ENCODE results near the gene UQCRC1.

Gene UQCRC1

GRCh38 chr3:48644898-48645760, 35.7 kb upstream of the UQCRC1 start:
- no peaks in the 10 kb centered on the region for H3K27me3 ChIP-seq (ENCODE audit: low read depth, low read length)
- no peak overlapping the region for H3K27ac ChIP-seq (ENCODE audit: low read length)
- no peaks in the 10 kb centered on the region for H3K9me3 ChIP-seq (ENCODE audit: control insufficient read depth in 1 of 2, low read length in 2 of 2)
- no peaks in the 10 kb centered on the region for H3K36me3 ChIP-seq (ENCODE audit: control insufficient read depth in 1 of 2, insufficient read depth in 2 of 2, low read length in 2 of 2)
- no peaks in the 10 kb centered on the region for H3K4me1 ChIP-seq (ENCODE audit: control insufficient read depth in 1 of 2, insufficient read depth in 2 of 2, low read length in 2 of 2)
- no peak overlapping the region for H3K4me3 ChIP-seq (ENCODE audit: low read depth in 1 of 2, low read length in 2 of 2)

- Histone ChIP-seq H3K9me3 (ENCODE audit: control insufficient read depth in 1 of 2, low read length in 2 of 2) (no peaks in the 10 kb centered on the region), H3K36me3 (ENCODE audit: control insufficient read depth in 1 of 2, insufficient read depth in 2 of 2, low read length in 2 of 2) (no peaks in the 10 kb centered on the region), H3K27me3 (ENCODE audit: low read depth, low read length) (no peaks in the 10 kb centered on the region), H3K27ac (ENCODE audit: low read length) (no peak overlapping the region), H3K4me1 (ENCODE audit: control insufficient read depth in 1 of 2, insufficient read depth in 2 of 2, low read length in 2 of 2) (no peaks in the 10 kb centered on the region), H3K4me3 (ENCODE audit: low read depth in 1 of 2, low read length in 2 of 2) (no peak overlapping the region)
Measured at GRCh38 chr3:48642605-48643004, 33.2 kb upstream of the UQCRC1 start.

- H3K36me3 ChIP-seq (ENCODE audit: control insufficient read depth in 1 of 2, insufficient read depth in 2 of 2, low read length in 2 of 2) = no peaks in the 10 kb centered on the region
- H3K4me1 ChIP-seq (ENCODE audit: control insufficient read depth in 1 of 2, insufficient read depth in 2 of 2, low read length in 2 of 2) = peaks cover 0 to 1% of the 10 kb centered on the region in 2 donors
- H3K27me3 ChIP-seq (ENCODE audit: low read depth, low read length) = no peaks in the 10 kb centered on the region
- no peak overlapping the region for H3K4me3 ChIP-seq (ENCODE audit: low read depth in 1 of 2, low read length in 2 of 2)
- H3K9me3 ChIP-seq (ENCODE audit: control insufficient read depth in 1 of 2, low read length in 2 of 2) = no peaks in the 10 kb centered on the region
- H3K27ac ChIP-seq (ENCODE audit: low read length) = no peak overlapping the region
Measured at GRCh38 chr3:48641396-48641795, 31.9 kb upstream of the UQCRC1 start.

GRCh38 chr3:48639944-48640606, 30.6 kb upstream of the UQCRC1 start:
- no peak overlapping the region for H3K27ac ChIP-seq (ENCODE audit: low read length)
- no peak overlapping the region for H3K4me3 ChIP-seq (ENCODE audit: low read depth in 1 of 2, low read length in 2 of 2)
- H3K36me3 ChIP-seq (ENCODE audit: control insufficient read depth in 1 of 2, insufficient read depth in 2 of 2, low read length in 2 of 2) = no peaks in the 10 kb centered on the region
- peaks cover 4 to 8% of the 10 kb centered on the region in 2 donors for H3K4me1 ChIP-seq (ENCODE audit: control insufficient read depth in 1 of 2, insufficient read depth in 2 of 2, low read length in 2 of 2)
- H3K27me3 ChIP-seq (ENCODE audit: low read depth, low read length) = no peaks in the 10 kb centered on the region
- no peaks in the 10 kb centered on the region for H3K9me3 ChIP-seq (ENCODE audit: control insufficient read depth in 1 of 2, low read length in 2 of 2)

- Histone ChIP-seq H3K27me3 (ENCODE audit: low read depth, low read length) (no peaks in the 10 kb centered on the region), H3K27ac (ENCODE audit: low read length) (no peak overlapping the region), H3K4me1 (ENCODE audit: control insufficient read depth in 1 of 2, insufficient read depth in 2 of 2, low read length in 2 of 2) (peaks cover 4 to 23% of the 10 kb centered on the region in 2 donors), H3K36me3 (ENCODE audit: control insufficient read depth in 1 of 2, insufficient read depth in 2 of 2, low read length in 2 of 2) (peaks cover 0 to 8% of the 10 kb centered on the region in 2 donors), H3K9me3 (ENCODE audit: control insufficient read depth in 1 of 2, low read length in 2 of 2) (no peaks in the 10 kb centered on the region), H3K4me3 (ENCODE audit: low read depth in 1 of 2, low read length in 2 of 2) (no peak overlapping the region)
Measured at GRCh38 chr3:48637305-48637704, 27.9 kb upstream of the UQCRC1 start.

- Histone ChIP-seq H3K36me3 (ENCODE audit: control insufficient read depth in 1 of 2, insufficient read depth in 2 of 2, low read length in 2 of 2) (peaks cover 0 to 19% of the 10 kb centered on the region in 2 donors), H3K4me1 (ENCODE audit: control insufficient read depth in 1 of 2, insufficient read depth in 2 of 2, low read length in 2 of 2) (peaks cover 4 to 23% of the 10 kb centered on the region in 2 donors), H3K4me3 (ENCODE audit: low read depth in 1 of 2, low read length in 2 of 2) (peak overlapping the region; percentile 78 to 95), H3K27ac (ENCODE audit: low read length) (peak overlapping the region; percentile 51), H3K9me3 (ENCODE audit: control insufficient read depth in 1 of 2, low read length in 2 of 2) (no peaks in the 10 kb centered on the region), H3K27me3 (ENCODE audit: low read depth, low read length) (no peaks in the 10 kb centered on the region)
Measured at GRCh38 chr3:48636149-48636655, 26.8 kb upstream of the UQCRC1 start.

- H3K36me3 ChIP-seq (ENCODE audit: control insufficient read depth in 1 of 2, insufficient read depth in 2 of 2, low read length in 2 of 2) = peaks cover 3 to 27% of the 10 kb centered on the region in 2 donors
- H3K4me3 ChIP-seq (ENCODE audit: low read depth in 1 of 2, low read length in 2 of 2) = peak within 1 kb of the TSS; percentile 78 to 95
- H3K27ac ChIP-seq (ENCODE audit: low read length) = peak within 1 kb of the TSS; percentile 51
- H3K27me3 ChIP-seq (ENCODE audit: low read depth, low read length) = no peaks in the 10 kb centered on the region
- H3K9me3 ChIP-seq (ENCODE audit: control insufficient read depth in 1 of 2, low read length in 2 of 2) = no peaks in the 10 kb centered on the region
- H3K4me1 ChIP-seq (ENCODE audit: control insufficient read depth in 1 of 2, insufficient read depth in 2 of 2, low read length in 2 of 2) = peaks cover 4 to 23% of the 10 kb centered on the region in 2 donors
Measured at GRCh38 chr3:48635222-48636021, 26.0 kb upstream of the UQCRC1 start, which contains the start of gene SLC26A6. Gene SLC26A6 (minus strand): TSS chr3:48635461. CDS start chr3:48635393, 68 bp downstream.

GRCh38 chr3:48634661-48635221, 25.3 kb upstream of the UQCRC1 start:
- H3K4me3 ChIP-seq (ENCODE audit: low read depth in 1 of 2, low read length in 2 of 2) = peak overlapping the region; percentile 73 to 95
- H3K27ac ChIP-seq (ENCODE audit: low read length) = peak overlapping the region; percentile 23
- H3K9me3 ChIP-seq (ENCODE audit: control insufficient read depth in 1 of 2, low read length in 2 of 2) = no peaks in the 10 kb centered on the region
- H3K4me1 ChIP-seq (ENCODE audit: control insufficient read depth in 1 of 2, insufficient read depth in 2 of 2, low read length in 2 of 2) = peaks cover 4 to 23% of the 10 kb centered on the region in 2 donors
- H3K27me3 ChIP-seq (ENCODE audit: low read depth, low read length) = no peaks in the 10 kb centered on the region
- H3K36me3 ChIP-seq (ENCODE audit: control insufficient read depth in 1 of 2, insufficient read depth in 2 of 2, low read length in 2 of 2) = peaks cover 7 to 34% of the 10 kb centered on the region in 2 donors

- Histone ChIP-seq H3K4me1 (ENCODE audit: control insufficient read depth in 1 of 2, insufficient read depth in 2 of 2, low read length in 2 of 2) (peaks cover 4 to 23% of the 10 kb centered on the region in 2 donors), H3K36me3 (ENCODE audit: control insufficient read depth in 1 of 2, insufficient read depth in 2 of 2, low read length in 2 of 2) (peaks cover 13 to 44% of the 10 kb centered on the region in 2 donors), H3K4me3 (ENCODE audit: low read depth in 1 of 2, low read length in 2 of 2) (peak overlapping the region in 1 of 2 donors; percentile 95), H3K9me3 (ENCODE audit: control insufficient read depth in 1 of 2, low read length in 2 of 2) (no peaks in the 10 kb centered on the region), H3K27ac (ENCODE audit: low read length) (no peak overlapping the region), H3K27me3 (ENCODE audit: low read depth, low read length) (no peaks in the 10 kb centered on the region)
Measured at GRCh38 chr3:48633743-48634142, 24.3 kb upstream of the UQCRC1 start.

GRCh38 chr3:48633256-48633655, 23.8 kb upstream of the UQCRC1 start:
- Histone ChIP-seq H3K4me3 (ENCODE audit: low read depth in 1 of 2, low read length in 2 of 2) (no peak overlapping the region), H3K4me1 (ENCODE audit: control insufficient read depth in 1 of 2, insufficient read depth in 2 of 2, low read length in 2 of 2) (peaks cover 4 to 23% of the 10 kb centered on the region in 2 donors), H3K36me3 (ENCODE audit: control insufficient read depth in 1 of 2, insufficient read depth in 2 of 2, low read length in 2 of 2) (peaks cover 13 to 49% of the 10 kb centered on the region in 2 donors), H3K27ac (ENCODE audit: low read length) (no peak overlapping the region), H3K9me3 (ENCODE audit: control insufficient read depth in 1 of 2, low read length in 2 of 2) (no peaks in the 10 kb centered on the region), H3K27me3 (ENCODE audit: low read depth, low read length) (no peaks in the 10 kb centered on the region)

Data from muscle layer of duodenum (tissue), 2 donors.